ENCODE measurements around the gene CDR2. TPM values are rescaled to one million over a fixed set of nuclear protein-coding genes. Genes with fewer than 3 reads are reported as not detected.

Gene CDR2
- total and polyA plus RNA-seq, 2 donors (not counting 1 experiment from before 2014, with no cell fraction given) = 8.0 to 11.3 TPM

- intact Hi-C loops (cut with micrococcal nuclease) = no loop called here
- no peak overlapping the region for H3K4me2 ChIP-seq (replicated peaks; ENCODE audit: low read depth, low read length, poor library complexity, severe bottlenecking)
- TF ChIP-seq, protein P1, sequence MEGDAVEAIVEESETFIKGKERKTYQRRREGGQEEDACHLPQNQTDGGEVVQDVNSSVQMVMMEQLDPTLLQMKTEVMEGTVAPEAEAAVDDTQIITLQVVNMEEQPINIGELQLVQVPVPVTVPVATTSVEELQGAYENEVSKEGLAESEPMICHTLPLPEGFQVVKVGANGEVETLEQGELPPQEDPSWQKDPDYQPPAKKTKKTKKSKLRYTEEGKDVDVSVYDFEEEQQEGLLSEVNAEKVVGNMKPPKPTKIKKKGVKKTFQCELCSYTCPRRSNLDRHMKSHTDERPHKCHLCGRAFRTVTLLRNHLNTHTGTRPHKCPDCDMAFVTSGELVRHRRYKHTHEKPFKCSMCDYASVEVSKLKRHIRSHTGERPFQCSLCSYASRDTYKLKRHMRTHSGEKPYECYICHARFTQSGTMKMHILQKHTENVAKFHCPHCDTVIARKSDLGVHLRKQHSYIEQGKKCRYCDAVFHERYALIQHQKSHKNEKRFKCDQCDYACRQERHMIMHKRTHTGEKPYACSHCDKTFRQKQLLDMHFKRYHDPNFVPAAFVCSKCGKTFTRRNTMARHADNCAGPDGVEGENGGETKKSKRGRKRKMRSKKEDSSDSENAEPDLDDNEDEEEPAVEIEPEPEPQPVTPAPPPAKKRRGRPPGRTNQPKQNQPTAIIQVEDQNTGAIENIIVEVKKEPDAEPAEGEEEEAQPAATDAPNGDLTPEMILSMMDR (IDR thresholded peaks at IDR 0.05) = no peak
- no peak for TF ChIP-seq EZH2 (IDR thresholded peaks at IDR 0.05; ENCODE audit: borderline replicate concordance, insufficient read depth, low read depth, low read length, poor library complexity, severe bottlenecking)
- no peak for DNase-seq
- Mint-ChIP-seq H3K27me3 (no peaks in the 10 kb centered on the region), H3K27ac (no peak overlapping the region), H3K9me3 (ENCODE audit: insufficient read depth) (no peaks in the 10 kb centered on the region), H3K4me3 (no peak overlapping the region), H3K4me1 (no peaks in the 10 kb centered on the region)
- ATAC-seq (ENCODE audit: low read depth) = no peak
- no peaks in the 10 kb centered on the region for H4K20me1 ChIP-seq (ENCODE audit: control insufficient read depth, insufficient read depth, low read length, poor library complexity, severe bottlenecking)
- ChIA-PET POLR2A (no interaction called here), CTCF (no interaction called here)
- no peaks in the 10 kb centered on the region for H3K36me3 ChIP-seq (replicated peaks in 1 of 2; ENCODE audit: control extremely low read depth in 1 of 2, control insufficient read depth in 1 of 2, extremely low read depth in 1 of 2, insufficient read depth in 2 of 2, low read length in 1 of 2)
- WGBS (ENCODE audit: insufficient coverage) = no CpG with 5 or more reads among the region's 2 CpGs
- no peaks in the 10 kb centered on the region for H3K27me3 ChIP-seq (replicated peaks in 1 of 4; ENCODE audit: control extremely low read depth in 1 of 4, control insufficient read depth in 3 of 4, insufficient read depth in 4 of 4, low read length in 3 of 4)
- no peaks in the 10 kb centered on the region for H3K9me3 ChIP-seq (ENCODE audit: control extremely low read depth in 1 of 3, control insufficient read depth in 2 of 3, insufficient read depth in 1 of 3, low read length in 2 of 3)
- H3K4me1 ChIP-seq (ENCODE audit: control insufficient read depth in 2 of 2, insufficient read depth in 2 of 2, low read length in 2 of 2) = no peaks in the 10 kb centered on the region
- H3K9ac ChIP-seq (ENCODE audit: low read length) = no peak overlapping the region
- H3K4me3 ChIP-seq (ENCODE audit: control extremely low read depth in 1 of 5, extremely low read depth in 1 of 5, insufficient read depth in 1 of 5, low read depth in 2 of 5, low read length in 4 of 5) = no peak overlapping the region
- no peaks in the 10 kb centered on the region for H3K79me2 ChIP-seq (ENCODE audit: control insufficient read depth, insufficient read depth, low read length)
- H2AFZ ChIP-seq (ENCODE audit: insufficient read depth, low read depth, low read length, poor library complexity, severe bottlenecking) = no peak overlapping the region
- no peak overlapping the region for H3K27ac ChIP-seq (ENCODE audit: low read length in 2 of 2)
Measured at GRCh38 chr16:22407486-22407885, 33.1 kb upstream of the CDR2 start.

DNA sequence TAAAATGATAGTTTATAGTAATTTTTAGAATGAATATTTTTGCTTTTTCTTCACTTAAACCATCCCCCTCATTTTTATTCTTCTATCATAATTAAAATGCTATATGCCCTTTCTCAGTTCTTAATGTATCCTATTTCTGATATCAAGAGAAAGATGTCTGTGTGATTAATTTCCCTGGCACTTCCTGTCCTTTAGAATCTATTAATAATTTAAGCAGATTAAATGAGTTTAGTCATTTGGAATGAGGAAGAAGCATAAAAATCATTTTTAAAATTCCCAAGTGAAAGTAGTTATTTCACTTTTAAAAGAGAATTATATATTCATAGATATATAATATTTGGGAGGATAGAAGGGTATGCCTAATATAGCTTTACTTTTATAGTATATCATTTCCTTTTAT is 27.8 kb upstream of the CDR2 start:
- Histone ChIP-seq H3K4me3 (ENCODE audit: control extremely low read depth in 1 of 5, extremely low read depth in 1 of 5, insufficient read depth in 1 of 5, low read depth in 2 of 5, low read length in 4 of 5) (no peak overlapping the region), H4K20me1 (ENCODE audit: control insufficient read depth, insufficient read depth, low read length, poor library complexity, severe bottlenecking) (no peaks in the 10 kb centered on the region), H3K4me1 (ENCODE audit: control insufficient read depth in 2 of 2, insufficient read depth in 2 of 2, low read length in 2 of 2) (no peaks in the 10 kb centered on the region), H3K9ac (ENCODE audit: low read length) (no peak overlapping the region), H3K9me3 (ENCODE audit: control extremely low read depth in 1 of 3, control insufficient read depth in 2 of 3, insufficient read depth in 1 of 3, low read length in 2 of 3) (no peaks in the 10 kb centered on the region), H3K4me2 (replicated peaks; ENCODE audit: low read depth, low read length, poor library complexity, severe bottlenecking) (no peak overlapping the region), H3K27me3 (replicated peaks in 1 of 4; ENCODE audit: control extremely low read depth in 1 of 4, control insufficient read depth in 3 of 4, insufficient read depth in 4 of 4, low read length in 3 of 4) (no peaks in the 10 kb centered on the region), H2AFZ (ENCODE audit: insufficient read depth, low read depth, low read length, poor library complexity, severe bottlenecking) (no peak overlapping the region), H3K36me3 (replicated peaks in 1 of 2; ENCODE audit: control extremely low read depth in 1 of 2, control insufficient read depth in 1 of 2, extremely low read depth in 1 of 2, insufficient read depth in 2 of 2, low read length in 1 of 2) (no peaks in the 10 kb centered on the region), H3K79me2 (ENCODE audit: control insufficient read depth, insufficient read depth, low read length) (no peaks in the 10 kb centered on the region), H3K27ac (ENCODE audit: low read length in 2 of 2) (no peak overlapping the region)
- CTCF ChIA-PET = interaction anchor here (0.8 kb wide), 1 partner anchor 81 kb away, joined by 4 read pairs; no protein-coding TSS in a partner anchor
- intact Hi-C loops (cut with micrococcal nuclease) = no loop called here
- ATAC-seq (ENCODE audit: low read depth) = no peak
- no peaks in the 10 kb centered on the region for H3K4me1 Mint-ChIP-seq
- no peaks in the 10 kb centered on the region for H3K9me3 Mint-ChIP-seq (ENCODE audit: insufficient read depth)
- no peak overlapping the region for H3K4me3 Mint-ChIP-seq
- DNase-seq = no peak
- POLR2A ChIA-PET = no interaction called here
- TF ChIP-seq EZH2 (IDR thresholded peaks at IDR 0.05; ENCODE audit: borderline replicate concordance, insufficient read depth, low read depth, low read length, poor library complexity, severe bottlenecking) = no peak
- TF ChIP-seq, protein P1 (IDR thresholded peaks at IDR 0.05) = no peak
- H3K27me3 Mint-ChIP-seq = no peaks in the 10 kb centered on the region
- no peak overlapping the region for H3K27ac Mint-ChIP-seq
